HG03045 (cell line): ENCODE data around the gene NID2.

Experiments used
- ATAC-seq: cut with Tn5 transposase; IDR thresholded peaks from one replicate; pipeline ENCODE4 v1.9.1; 2021; ENCODE audit warnings: mild to moderate bottlenecking, moderate library complexity; ENCODE audit not compliant: unreplicated experiment

NID2 gene

GRCh38 chr14:51963286-51963685 lies 105.6 kb downstream of the NID2 start:
- ATAC-seq, result no peak

- ATAC-seq, result no peak
Observed at GRCh38 chr14:51962711-51963110, 106.1 kb downstream of the NID2 start.

GRCh38 chr14:51960866-51961265 lies 108.0 kb downstream of the NID2 start:
- ATAC-seq, result no peak

GRCh38 chr14:51959928-51960327 lies 108.9 kb downstream of the NID2 start:
- no peak for ATAC-seq

- ATAC-seq, result no peak
Observed at GRCh38 chr14:51957950-51958349, 110.9 kb downstream of the NID2 start.
